Neuronal stem cell (in vitro differentiated cells): ENCODE results near the gene SLC35F5.
"Not testable (repeated sequence)": the region's sequence is repeated elsewhere in the genome, so short reads cannot be mapped to it uniquely, and the experiment has no call there.

Experiments
- DNase-seq: peaks from one replicate; pipeline ENCODE4 v3.0.0-alpha.2; 2013; ENCODE audit warnings: low spot score
- H2AFZ ChIP-seq: one replicate; pipeline ENCODE4 v1.6.1; 2013; ENCODE audit warnings: mild to moderate bottlenecking, low read length, inconsistent platforms
- H2AK5ac ChIP-seq: 2 replicates; pipeline ENCODE4 v1.6.1; 2013; ENCODE audit warnings: low read depth, mild to moderate bottlenecking, inconsistent platforms, low read length, moderate library complexity, mixed read lengths
- H2BK120ac ChIP-seq: 2 replicates; pipeline ENCODE4 v1.6.1; 2013; ENCODE audit warnings: low read depth, mild to moderate bottlenecking, inconsistent platforms, low read length, moderate library complexity, mixed read lengths
- H2BK12ac ChIP-seq: one replicate; pipeline ENCODE4 v1.6.1; 2013; ENCODE audit warnings: low read length, inconsistent platforms
- H2BK15ac ChIP-seq: 2 replicates; pipeline ENCODE4 v1.6.1; 2013; ENCODE audit warnings: mild to moderate bottlenecking, low read length, inconsistent platforms, mixed read lengths
- H2BK5ac ChIP-seq: one replicate; pipeline ENCODE4 v1.6.1; 2013; ENCODE audit warnings: inconsistent platforms, mild to moderate bottlenecking, low read length, moderate library complexity
- H3K14ac ChIP-seq: one replicate; pipeline ENCODE4 v1.6.1; 2013; ENCODE audit warnings: low read length, inconsistent platforms
- H3K18ac ChIP-seq: 2 replicates; pipeline ENCODE4 v1.6.1; 2013; ENCODE audit warnings: low read length, inconsistent platforms
- H3K23ac ChIP-seq: 2 replicates; pipeline ENCODE4 v1.6.1; 2013; ENCODE audit warnings: low read depth, mild to moderate bottlenecking, mixed read lengths, low read length, inconsistent platforms; ENCODE audit not compliant: poor library complexity
- H3K27ac ChIP-seq: replicated peaks from 3 replicates; pipeline ENCODE4 v1.5.1; 2013; ENCODE audit warnings: low read length, inconsistent platforms
- H3K27me3 ChIP-seq, 3 experiments: 2 replicates each; pipeline ENCODE4 v1.6.1; 2013; ENCODE audit warnings: low read length in 3 of 3, mild to moderate bottlenecking in 2 of 3, inconsistent platforms in 1 of 3, low read depth in 1 of 3, mixed read lengths in 1 of 3, moderate library complexity in 1 of 3; ENCODE audit not compliant: control insufficient read depth in 3 of 3, insufficient read depth in 3 of 3
- H3K36me3 ChIP-seq, 2 donors: replicated peaks in 1 of 2; 2 replicates each; pipeline ENCODE4 v1.6.1; 2013; ENCODE audit warnings: low read length in 2 of 2; ENCODE audit not compliant: control insufficient read depth in 2 of 2, insufficient read depth in 2 of 2
- H3K4ac ChIP-seq: 2 replicates; pipeline ENCODE4 v1.6.1; 2013; ENCODE audit warnings: inconsistent platforms, mild to moderate bottlenecking, low read length, moderate library complexity
- H3K4me1 ChIP-seq, 2 donors: 1 replicate in 1 of 2; 2 replicates in 1 of 2; pipeline ENCODE4 v1.6.1; 2013; ENCODE audit warnings: low read length in 2 of 2, low read depth in 1 of 2; ENCODE audit not compliant: control insufficient read depth in 2 of 2, insufficient read depth in 1 of 2
- H3K4me2 ChIP-seq: one replicate; pipeline ENCODE4 v1.6.1; 2013; ENCODE audit warnings: mild to moderate bottlenecking, low read length, inconsistent platforms; ENCODE audit not compliant: insufficient read depth, poor library complexity, severe bottlenecking
- H3K4me3 ChIP-seq, 2 donors: 2 replicates each; pipeline ENCODE4 v1.5.1; 2013; ENCODE audit warnings: low read length in 2 of 2, mild to moderate bottlenecking in 2 of 2, inconsistent platforms in 1 of 2, moderate library complexity in 1 of 2
- H3K79me1 ChIP-seq: one replicate; pipeline ENCODE4 v1.6.1; 2013; ENCODE audit warnings: low read depth, mild to moderate bottlenecking, inconsistent platforms, low read length, moderate library complexity
- H3K9ac ChIP-seq: one replicate; pipeline ENCODE4 v1.6.1; 2013; ENCODE audit warnings: mild to moderate bottlenecking, low read depth, low read length, inconsistent platforms; ENCODE audit not compliant: poor library complexity
- H3K9me3 ChIP-seq, 2 donors: replicated peaks in 1 of 2; 2 replicates each; pipeline versions ENCODE3 to v1.6.1; 2013; ENCODE audit warnings: low read length in 2 of 2, mild to moderate bottlenecking in 2 of 2, inconsistent platforms in 1 of 2, low read depth in 1 of 2, mixed read lengths in 1 of 2, moderate library complexity in 1 of 2; ENCODE audit not compliant: control insufficient read depth in 2 of 2, insufficient read depth in 1 of 2
- H4K8ac ChIP-seq: one replicate; pipeline ENCODE4 v1.6.1; 2013; ENCODE audit warnings: low read depth, mild to moderate bottlenecking, inconsistent platforms, low read length, moderate library complexity
- H4K91ac ChIP-seq: one replicate; pipeline ENCODE4 v1.6.1; 2013; ENCODE audit warnings: low read length, low read depth, mild to moderate bottlenecking, inconsistent platforms; ENCODE audit not compliant: poor library complexity
- WGBS, 2 donors: extraction: QIAGEN DNeasy Blood & Tissue Kit; methylation state at CpG; one replicate each; pipeline ENCODE4 v1.1.7; 2013; ENCODE audit warnings: missing lambda C conversion rate in 2 of 2, mixed read lengths in 1 of 2; ENCODE audit not compliant: insufficient read length in 2 of 2, insufficient replicate concordance in 1 of 2; ENCODE audit errors: extremely low coverage in 2 of 2; 5-methylcytosine and 5-hydroxymethylcytosine counted together

SLC35F5 gene

GRCh38 chr2:113774616-113775015 lies 18.2 kb upstream of the SLC35F5 start:
- not testable (repeated sequence) for DNase-seq, H3K27ac ChIP-seq

GRCh38 chr2:113770929-113771328 lies 14.5 kb upstream of the SLC35F5 start:
- DNase-seq = no peak
- H2BK15ac ChIP-seq = no peak overlapping the region
- no peak overlapping the region for H3K14ac ChIP-seq
- no peak overlapping the region for H4K91ac ChIP-seq
- no peak overlapping the region for H2BK120ac ChIP-seq
- H2BK12ac ChIP-seq = no peak overlapping the region
- H3K4ac ChIP-seq = no peak overlapping the region
- no peaks in the 10 kb centered on the region for H3K4me1 ChIP-seq
- no peaks in the 10 kb centered on the region for H3K9me3 ChIP-seq
- H3K27ac ChIP-seq = no peak overlapping the region
- no CpG with 5 or more reads among the region's 3 CpGs for WGBS, 2 donors
- no peak overlapping the region for H3K9ac ChIP-seq
- no peak overlapping the region for H3K4me2 ChIP-seq
- no peak overlapping the region for H2AK5ac ChIP-seq
- H3K36me3 ChIP-seq = no peaks in the 10 kb centered on the region
- no peaks in the 10 kb centered on the region for H3K27me3 ChIP-seq
- H2BK5ac ChIP-seq = no peak overlapping the region
- H3K4me3 ChIP-seq = no peak overlapping the region
- no peak overlapping the region for H3K18ac ChIP-seq
- no peaks in the 10 kb centered on the region for H3K79me1 ChIP-seq
- H4K8ac ChIP-seq = no peak overlapping the region
- H3K23ac ChIP-seq = no peak overlapping the region
- peak overlapping the region; percentile 30 for H2AFZ ChIP-seq

More at GRCh38 chr2:113774616-113775015, 18.2 kb upstream of the SLC35F5 start:
- not testable (repeated sequence) for H2AFZ ChIP-seq, H2BK12ac ChIP-seq, H3K9ac ChIP-seq, H4K8ac ChIP-seq, H2BK15ac ChIP-seq, H3K4ac ChIP-seq, H3K4me1 ChIP-seq, H3K4me2 ChIP-seq, H2AK5ac ChIP-seq, H3K9me3 ChIP-seq, H3K23ac ChIP-seq, H4K91ac ChIP-seq, H2BK120ac ChIP-seq, H3K27me3 ChIP-seq, H3K18ac ChIP-seq, H3K36me3 ChIP-seq, H2BK5ac ChIP-seq, H3K4me3 ChIP-seq, H3K79me1 ChIP-seq, H3K14ac ChIP-seq
- no CpG with 5 or more reads among the region's 6 CpGs for WGBS, 2 donors

GRCh38 chr2:113769555-113769954 lies 13.1 kb upstream of the SLC35F5 start:
- Histone ChIP-seq H3K18ac (no peak overlapping the region), H3K4me2 (no peak overlapping the region), H3K9me3 (peaks cover 0 to 3% of the 10 kb centered on the region in 2 donors), H3K27me3 (no peaks in the 10 kb centered on the region), H4K8ac (no peak overlapping the region), H2BK12ac (no peak overlapping the region), H3K4me1 (no peaks in the 10 kb centered on the region), H4K91ac (no peak overlapping the region), H2BK5ac (no peak overlapping the region), H2BK120ac (no peak overlapping the region), H3K9ac (no peak overlapping the region), H2AK5ac (no peak overlapping the region), H3K14ac (no peak overlapping the region), H3K27ac (no peak overlapping the region), H3K4ac (no peak overlapping the region), H2AFZ (no peak overlapping the region), H3K79me1 (no peaks in the 10 kb centered on the region), H3K23ac (no peak overlapping the region), H3K4me3 (no peak overlapping the region), H2BK15ac (no peak overlapping the region), H3K36me3 (no peaks in the 10 kb centered on the region)
- no CpG with 5 or more reads among the region's 3 CpGs for WGBS, 2 donors
- DNase-seq = no peak

GRCh38 chr2:113768770-113769169 lies 12.3 kb upstream of the SLC35F5 start:
- Histone ChIP-seq H3K79me1 (no peaks in the 10 kb centered on the region), H3K27me3 (no peaks in the 10 kb centered on the region), H2BK120ac (no peak overlapping the region), H3K9me3 (peaks cover 0 to 6% of the 10 kb centered on the region in 2 donors), H2BK5ac (no peak overlapping the region), H3K27ac (no peak overlapping the region), H3K14ac (no peak overlapping the region), H4K8ac (no peak overlapping the region), H3K23ac (no peak overlapping the region), H3K4me1 (no peaks in the 10 kb centered on the region), H3K4me3 (no peak overlapping the region), H2BK12ac (no peak overlapping the region), H4K91ac (no peak overlapping the region), H2BK15ac (no peak overlapping the region), H3K4me2 (no peak overlapping the region), H3K36me3 (no peaks in the 10 kb centered on the region), H3K9ac (no peak overlapping the region), H2AK5ac (no peak overlapping the region), H3K4ac (no peak overlapping the region), H3K18ac (no peak overlapping the region), H2AFZ (no peak overlapping the region)
- DNase-seq = no peak
- WGBS, 2 donors = no CpG with 5 or more reads among the region's 1 CpG
